Common myeloid progenitor, CD34-positive (primary cell): Measurements from ENCODE around the gene THSD1.

ENCODE experiments used
- CTCF ChIA-PET: fragments of 350-600 bp; sonication (Branson Sonifier 250); formaldehyde crosslinking; loops from one replicate; lab custom pipeline; 2021; ENCODE audit warnings: antibody characterized with exemption; lab: Charles Lee
- POLR2A ChIA-PET: fragments of 350-600 bp; sonication (Branson Sonifier 250); formaldehyde crosslinking; loops from one replicate; lab custom pipeline; 2021; ENCODE audit warnings: antibody characterized with exemption; lab: Charles Lee
- DNase-seq, 3 donors: peaks; one replicate each; pipeline versions ENCODE4 v3.0.0 to v3.0.0-alpha.2; 2013
- H3K27ac ChIP-seq, 2 experiments: 1 replicate in 1 of 2; 2 replicates in 1 of 2; pipeline ENCODE4 v1.7.0; 2013; ENCODE audit warnings: inconsistent platforms in 2 of 2, low read length in 2 of 2, mild to moderate bottlenecking in 2 of 2, low read depth in 1 of 2, moderate library complexity in 1 of 2; ENCODE audit not compliant: severe bottlenecking in 2 of 2, insufficient read depth in 1 of 2, poor library complexity in 1 of 2
- H3K27me3 ChIP-seq, 5 experiments: replicated peaks in 2 of 5; 1 replicate in 3 of 5; 2 replicates in 2 of 5; pipeline versions ENCODE4 v1.6.1 to v1.7.0; 2013; ENCODE audit warnings: low read length in 4 of 5, mild to moderate bottlenecking in 2 of 5, moderate library complexity in 2 of 5, inconsistent platforms in 1 of 5; ENCODE audit not compliant: insufficient read depth in 5 of 5, control insufficient read depth in 4 of 5
- H3K36me3 ChIP-seq, 4 experiments: 1 replicate in 2 of 4; 2 replicates in 2 of 4; pipeline versions ENCODE4 v1.6.1 to v1.7.0; 2013; ENCODE audit warnings: low read length in 3 of 4, control low read depth in 1 of 4, mild to moderate bottlenecking in 1 of 4; ENCODE audit not compliant: control insufficient read depth in 4 of 4, insufficient read depth in 4 of 4
- H3K4me1 ChIP-seq, 4 experiments: 1 replicate in 3 of 4; 2 replicates in 1 of 4; pipeline versions ENCODE4 v1.6.1 to v1.7.1; 2013; ENCODE audit warnings: low read length in 3 of 4, mild to moderate bottlenecking in 3 of 4, control low read depth in 1 of 4, inconsistent platforms in 1 of 4, moderate library complexity in 1 of 4; ENCODE audit not compliant: control insufficient read depth in 4 of 4, insufficient read depth in 4 of 4; ENCODE audit errors: control extremely low read depth in 1 of 4
- H3K4me3 ChIP-seq, 7 experiments: 1 replicate in 4 of 7; 2 replicates in 3 of 7; pipeline versions ENCODE4 v1.5.1 to v1.7.0; 2013; ENCODE audit warnings: mild to moderate bottlenecking in 7 of 7, low read length in 6 of 7, moderate library complexity in 6 of 7, inconsistent platforms in 2 of 7, low read depth in 2 of 7, control low read depth in 1 of 7; ENCODE audit not compliant: insufficient read depth in 4 of 7, control insufficient read depth in 1 of 7; ENCODE audit errors: extremely low read depth in 1 of 7
- H3K9me3 ChIP-seq, 5 experiments: 1 replicate in 4 of 5; 2 replicates in 1 of 5; pipeline versions ENCODE4 v1.6.1 to v1.7.1; 2013; ENCODE audit warnings: low read length in 4 of 5, mild to moderate bottlenecking in 2 of 5, inconsistent platforms in 1 of 5, low read depth in 1 of 5, moderate library complexity in 1 of 5; ENCODE audit not compliant: control insufficient read depth in 4 of 5, insufficient read depth in 2 of 5; ENCODE audit errors: control extremely low read depth in 1 of 5
- WGBS: methylation state at CpG from one replicate; pipeline ENCODE4 v1.1.5; 2013; ENCODE audit not compliant: insufficient coverage; 5-methylcytosine and 5-hydroxymethylcytosine counted together

THSD1 gene

GRCh38 chr13:52450793-52451116, 44.8 kb upstream of the THSD1 start:
- CTCF ChIA-PET, result interaction anchor here (0.5 to 4.5 kb wide), 24 partner anchors 9 to 436 kb away, joined by 3 to 40 read pairs (median 6); no protein-coding TSS in a partner anchor
- WGBS, result 0% methylated on average over 3 of the region's 8 CpGs

GRCh38 chr13:52450012-52450792, 44.2 kb upstream of the THSD1 start, which contains the start of gene VPS36:
TSS of gene VPS36 (minus strand) at chr13:52450634. CDS start at chr13:52450594, 40 bp downstream.
- Histone ChIP-seq H3K27ac (peak within 1 kb of the TSS; percentile 90 to 92), H3K4me1 (peaks cover 22 to 40% (median 31%) of the 10 kb centered on the region in 4 experiments), H3K4me3 (peak within 1 kb of the TSS; percentile 54 to 98 (median 94)), H3K36me3 (peaks cover 0 to 3% (median 0%) of the 10 kb centered on the region in 4 experiments), H3K9me3 (no peaks in the 10 kb centered on the region), H3K27me3 (no peaks in the 10 kb centered on the region)
- under 1% methylated on average over 102 of the region's 105 CpGs for WGBS
- ChIA-PET POLR2A (interaction anchor here (0.8 to 1.3 kb wide), 3 partner anchors 18 to 107 kb away, joined by 3 to 7 read pairs (median 4); no protein-coding TSS in a partner anchor), CTCF (interaction anchor here (0.6 to 4.5 kb wide), 29 partner anchors 9 to 266 kb away, joined by 3 to 40 read pairs (median 5); partner anchors contain the start of gene SUGT1)
- DNase-seq, result peak; percentile 95 to 98 (median 97)

More at GRCh38 chr13:52450793-52451116, 44.8 kb upstream of the THSD1 start:
- no peak overlapping the region for H3K27ac ChIP-seq
- H3K27me3 ChIP-seq, result no peaks in the 10 kb centered on the region
- POLR2A ChIA-PET, result interaction anchor here (0.5 to 1.3 kb wide), 2 partner anchors 34 to 108 kb away, joined by 3 to 4 read pairs; no protein-coding TSS in a partner anchor
- no peak for DNase-seq
- H3K9me3 ChIP-seq, result no peaks in the 10 kb centered on the region
- H3K4me3 ChIP-seq, result peak overlapping the region in 5 of 7 experiments; percentile 25 to 98 (median 94)
- peaks cover 22 to 40% (median 31%) of the 10 kb centered on the region in 4 experiments for H3K4me1 ChIP-seq
- H3K36me3 ChIP-seq, result peaks cover 0 to 3% (median 0%) of the 10 kb centered on the region in 4 experiments

- H3K4me1 ChIP-seq, result peaks cover 22 to 36% (median 28%) of the 10 kb centered on the region in 4 experiments
- H3K9me3 ChIP-seq, result no peaks in the 10 kb centered on the region
- peaks cover 0 to 3% (median 1%) of the 10 kb centered on the region in 4 experiments for H3K36me3 ChIP-seq
- no peaks in the 10 kb centered on the region for H3K27me3 ChIP-seq
- H3K27ac ChIP-seq, result peak overlapping the region; percentile 90 to 92
- 0% methylated on average over 5 of the region's 10 CpGs for WGBS
- POLR2A ChIA-PET, result interaction anchor here (0.8 kb wide), 2 partner anchors 17 to 21 kb away, joined by 3 to 7 read pairs; no protein-coding TSS in a partner anchor
- H3K4me3 ChIP-seq, result peak overlapping the region; percentile 54 to 98 (median 94)
- DNase-seq, result peak in 2 of 3 donors; percentile 23 to 29
- CTCF ChIA-PET, result interaction anchor here (0.8 to 4.5 kb wide), 18 partner anchors 8 to 203 kb away, joined by 3 to 40 read pairs (median 7); partner anchors contain the start of gene SUGT1
Measured at GRCh38 chr13:52449331-52450011, 43.5 kb upstream of the THSD1 start.

GRCh38 chr13:52447815-52448552, 42.0 kb upstream of the THSD1 start:
- CTCF ChIA-PET, result interaction anchor here (0.8 to 4.5 kb wide), 12 partner anchors 9 to 106 kb away, joined by 3 to 40 read pairs (median 5); no protein-coding TSS in a partner anchor
- Histone ChIP-seq H3K36me3 (peaks cover 0 to 8% (median 4%) of the 10 kb centered on the region in 4 experiments), H3K4me3 (peak overlapping the region in 2 of 7 experiments; percentile 94 to 98), H3K4me1 (peaks cover 11 to 24% (median 19%) of the 10 kb centered on the region in 4 experiments), H3K27ac (no peak overlapping the region), H3K27me3 (no peaks in the 10 kb centered on the region), H3K9me3 (no peaks in the 10 kb centered on the region)
- POLR2A ChIA-PET, result no interaction called here
- DNase-seq, result peak in 1 of 3 donors; percentile 15
- WGBS, result 100% methylated on average over 1 of the region's 5 CpGs

- 88% methylated on average over 2 of the region's 2 CpGs for WGBS
- no peak for DNase-seq
Measured at GRCh38 chr13:52447354-52447753, 41.4 kb upstream of the THSD1 start.

GRCh38 chr13:52446265-52446664, 40.3 kb upstream of the THSD1 start:
- no peak overlapping the region for H3K27ac ChIP-seq
- DNase-seq, result no peak
- H3K4me1 ChIP-seq, result peaks cover 11 to 24% (median 19%) of the 10 kb centered on the region in 4 experiments
- no CpG with 5 or more reads among the region's 1 CpG for WGBS
- no peaks in the 10 kb centered on the region for H3K27me3 ChIP-seq
- H3K4me3 ChIP-seq, result no peak overlapping the region
- POLR2A ChIA-PET, result no interaction called here
- H3K36me3 ChIP-seq, result peaks cover 2 to 14% (median 7%) of the 10 kb centered on the region in 4 experiments
- no peaks in the 10 kb centered on the region for H3K9me3 ChIP-seq
- CTCF ChIA-PET, result no interaction called here

More at GRCh38 chr13:52447354-52447753, 41.4 kb upstream of the THSD1 start:
- Histone ChIP-seq H3K36me3 (peaks cover 0 to 8% (median 4%) of the 10 kb centered on the region in 4 experiments), H3K27me3 (no peaks in the 10 kb centered on the region), H3K9me3 (no peaks in the 10 kb centered on the region), H3K27ac (no peak overlapping the region), H3K4me3 (no peak overlapping the region), H3K4me1 (peaks cover 11 to 24% (median 19%) of the 10 kb centered on the region in 4 experiments)
- CTCF ChIA-PET, result interaction anchor here (0.8 to 4.5 kb wide), 7 partner anchors 8 to 105 kb away, joined by 3 to 40 read pairs (median 5); no protein-coding TSS in a partner anchor
- POLR2A ChIA-PET, result no interaction called here
